NCI-H2196 (cell line): ENCODE measurements around the gene ANKRD27.
"Not testable (repeated sequence)": the region's sequence is repeated elsewhere in the genome, so short reads cannot be mapped to it uniquely, and the experiment has no call there.

Experiments
- DNase-seq: peaks from one replicate; lab custom pipeline; 2025; ENCODE audit not compliant: unreplicated experiment; lab: John Stamatoyannopoulos, UW

ANKRD27 gene

DNA sequence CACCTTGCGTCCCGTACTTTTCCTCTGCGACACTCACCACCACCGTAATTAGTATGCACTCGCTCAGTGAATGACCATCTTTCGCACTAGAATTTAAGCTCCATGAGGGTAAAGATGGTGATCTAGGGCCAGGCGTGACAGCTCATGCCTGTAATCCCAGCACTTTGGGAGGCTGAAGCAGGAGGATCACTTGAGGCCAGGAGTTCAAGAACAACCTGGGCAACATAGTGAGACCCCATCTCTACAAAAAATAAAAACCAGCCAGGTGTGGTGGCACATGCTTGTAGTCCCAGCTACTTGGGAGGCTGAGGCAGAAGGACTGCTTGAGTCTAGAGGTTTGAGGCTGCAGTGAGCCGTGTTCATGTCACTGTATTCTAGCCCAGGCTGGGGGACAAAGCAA, 18.6 kb downstream of the ANKRD27 start:
- not testable (repeated sequence) for DNase-seq

DNA sequence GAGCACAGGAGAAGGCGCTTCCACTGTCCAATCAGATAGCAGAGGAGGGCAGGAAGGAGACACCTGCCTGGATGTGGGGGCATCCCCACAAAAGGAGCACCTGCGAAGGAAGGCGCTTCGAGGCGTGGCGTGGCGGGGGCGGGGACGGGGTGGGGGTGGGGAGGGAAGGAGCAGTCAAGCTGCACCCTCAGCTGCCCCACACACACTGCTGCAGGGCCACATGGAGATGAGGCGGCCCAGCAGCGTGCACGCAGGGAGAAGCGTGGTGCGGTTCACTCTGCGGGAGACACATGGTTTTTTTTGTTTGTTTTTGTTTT, 21.4 kb downstream of the ANKRD27 start:
- DNase-seq: no peak

GRCh38 chr19:32652894-32653598, 21.9 kb downstream of the ANKRD27 start:
- peak; percentile 47 for DNase-seq

DNA sequence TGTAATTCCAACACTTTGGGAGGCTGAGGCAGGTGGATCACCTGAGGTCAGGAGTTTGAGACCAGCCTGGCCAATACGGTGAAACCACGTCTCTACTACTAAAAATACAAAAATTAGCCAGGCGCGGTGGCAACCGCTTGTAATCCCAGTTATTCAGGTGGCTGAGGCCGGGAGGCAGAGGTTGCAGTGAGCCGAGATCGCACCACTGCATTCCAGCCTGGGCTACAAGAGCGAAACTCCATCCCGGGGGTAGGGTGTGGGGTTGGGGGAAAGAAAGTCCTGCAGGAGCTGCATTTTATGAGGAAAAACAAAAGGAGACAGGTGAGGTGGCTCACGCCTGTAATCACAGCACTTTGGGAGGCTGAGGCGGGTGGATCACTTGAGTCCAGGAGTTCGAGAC, 22.6 kb downstream of the ANKRD27 start:
- DNase-seq: not testable (repeated sequence)

- no peak for DNase-seq
These were observed 23.2 kb downstream of the ANKRD27 start for GRCh38 chr19:32651729-32652140.

DNA sequence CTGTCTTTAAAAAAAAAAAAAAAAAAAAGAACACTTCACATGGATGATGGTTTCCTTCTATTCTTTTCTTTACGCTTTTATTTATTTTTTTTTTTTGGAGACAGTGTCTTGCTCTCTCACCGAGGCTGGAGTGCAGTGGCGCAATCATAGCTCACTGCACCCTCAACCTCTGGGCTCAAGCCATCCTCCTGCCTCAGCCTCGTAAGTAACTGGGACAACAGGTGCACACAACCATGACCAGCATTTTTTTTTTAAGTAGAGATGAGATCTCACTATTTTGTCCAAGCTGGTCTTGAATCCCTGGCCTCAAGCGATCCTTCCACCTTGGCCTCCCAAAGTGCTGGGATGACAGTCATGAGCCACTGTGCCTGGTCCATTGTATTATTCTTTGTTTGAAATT, 24.3 kb downstream of the ANKRD27 start:
- no peak for DNase-seq

DNA sequence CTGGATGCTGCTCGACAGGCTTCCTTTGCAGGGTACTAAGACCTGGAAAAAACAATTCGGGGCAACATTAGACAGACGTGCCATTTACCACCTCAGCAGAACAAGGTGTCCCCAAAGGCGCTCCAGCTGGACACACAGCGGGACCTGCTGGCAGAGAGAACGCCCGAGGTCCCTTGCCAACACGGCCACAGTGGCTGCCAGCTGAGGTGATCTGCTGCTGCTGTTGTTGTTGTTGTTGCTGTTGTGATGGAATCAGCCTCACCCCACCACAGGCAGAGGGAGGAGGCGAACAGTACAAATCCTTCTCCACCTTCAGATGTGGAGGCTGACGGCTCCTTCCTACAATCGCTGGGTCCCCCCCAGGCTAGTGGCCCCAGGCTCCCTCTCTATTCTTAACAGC, 25.2 kb downstream of the ANKRD27 start:
- DNase-seq: no peak

GRCh38 chr19:32647361-32647760, 27.6 kb downstream of the ANKRD27 start:
- DNase-seq: no peak

DNA sequence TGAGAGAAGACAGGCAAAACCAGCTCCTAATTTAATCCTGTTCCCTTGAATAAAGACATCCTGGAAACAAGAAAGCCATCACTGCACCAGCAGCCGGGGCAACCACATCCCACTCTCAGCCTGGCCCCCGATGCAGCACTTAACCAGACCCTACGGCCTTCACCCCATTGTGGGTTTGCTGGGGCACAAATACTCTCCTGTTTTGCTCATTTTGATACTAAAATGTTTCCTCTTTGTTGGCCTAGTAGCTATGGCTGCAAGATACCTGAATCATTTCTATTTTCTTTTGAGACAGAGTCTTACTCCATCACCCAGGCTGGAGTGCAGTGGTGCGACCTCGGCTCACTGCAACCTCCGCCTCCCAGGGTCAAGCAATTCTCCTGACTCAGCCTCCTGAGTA, 28.4 kb downstream of the ANKRD27 start:
- no peak for DNase-seq

- DNase-seq: no peak
These were observed 32.2 kb downstream of the ANKRD27 start for GRCh38 chr19:32642771-32643170.

DNA sequence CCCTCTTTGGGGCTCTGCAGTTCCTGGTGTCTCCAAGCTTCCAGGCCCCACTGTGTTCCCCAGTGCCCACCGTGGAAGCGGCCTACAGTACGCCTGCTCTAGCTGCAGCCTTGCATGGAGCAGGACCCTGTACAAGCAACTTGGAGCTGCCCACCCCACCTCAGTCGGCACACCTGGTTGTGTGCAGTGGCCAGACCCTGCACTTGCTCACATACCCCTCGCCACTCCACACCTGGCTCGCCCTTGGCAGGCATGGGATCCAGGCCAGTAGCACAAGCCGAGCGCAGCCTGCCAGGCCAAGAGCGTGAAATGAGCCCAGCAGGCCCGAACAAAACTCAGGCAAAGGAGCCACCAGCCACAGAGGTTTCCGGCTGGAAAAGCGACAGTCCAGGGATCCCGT, 36.4 kb downstream of the ANKRD27 start:
- DNase-seq: no peak

DNA sequence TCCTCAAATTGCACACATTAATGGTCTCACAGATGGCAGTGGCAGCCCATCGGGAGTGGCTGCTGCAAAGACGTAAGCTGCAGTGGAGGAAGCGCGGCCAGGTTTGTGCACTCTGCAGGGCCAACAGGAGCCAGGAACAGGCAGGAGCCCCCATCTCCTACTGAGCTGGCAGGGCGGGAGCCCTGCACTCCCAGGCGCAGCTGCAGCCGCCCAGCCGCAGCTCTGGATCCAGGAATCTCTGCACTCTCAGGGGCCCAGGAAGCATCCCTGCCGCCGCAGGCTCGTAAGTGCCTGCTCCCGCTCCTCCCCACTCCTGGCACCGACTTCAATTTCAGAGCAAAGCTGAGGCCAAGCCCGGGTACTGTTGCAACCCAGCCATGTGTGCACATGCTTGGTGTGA, 37.5 kb downstream of the ANKRD27 start:
- no peak for DNase-seq

DNA sequence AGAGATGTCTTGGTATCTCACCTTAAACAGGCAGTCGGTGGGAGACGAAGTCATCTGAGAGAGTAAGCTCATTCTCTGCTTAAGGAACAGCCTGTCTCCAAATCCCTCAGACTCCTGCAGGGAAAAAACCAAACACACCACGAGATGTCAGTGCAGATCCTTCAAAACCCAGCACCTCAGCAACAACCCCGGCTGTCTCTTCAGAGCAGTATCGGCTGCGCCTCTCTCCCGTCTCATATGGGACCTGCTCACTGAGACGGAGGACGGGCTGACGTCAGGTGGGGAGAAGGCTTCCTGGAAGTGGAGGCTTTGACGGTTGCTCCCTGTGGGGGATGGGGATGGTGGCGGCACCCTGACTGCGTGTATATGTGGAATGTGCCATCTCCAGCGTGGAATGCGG, 43.6 kb downstream of the ANKRD27 start:
- no peak for DNase-seq

DNA sequence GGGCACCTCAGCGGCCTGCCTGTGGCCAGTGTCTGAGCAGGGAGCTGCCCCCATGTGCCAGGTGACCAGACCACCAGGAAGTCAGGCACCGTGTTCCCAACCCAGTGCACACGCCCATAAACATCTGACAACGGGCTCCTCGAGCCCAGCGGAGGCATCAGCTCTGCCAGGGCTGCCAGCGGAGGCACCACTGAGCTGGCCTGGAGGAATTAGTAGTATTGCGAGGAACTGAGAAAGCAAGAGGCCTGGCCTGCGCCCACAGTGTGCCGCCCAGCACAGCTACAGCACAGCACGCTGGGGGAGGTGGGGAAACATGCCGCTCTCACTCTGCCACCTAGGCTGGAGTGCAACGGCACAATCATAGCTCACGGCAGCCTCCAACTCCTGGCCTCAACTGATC, 44.6 kb downstream of the ANKRD27 start:
- DNase-seq: no peak

- no peak for DNase-seq
These were observed 47.2 kb downstream of the ANKRD27 start for GRCh38 chr19:32627714-32628270.

GRCh38 chr19:32626969-32627368, 48.0 kb downstream of the ANKRD27 start:
- DNase-seq: no peak

GRCh38 chr19:32624410-32624809, 50.6 kb downstream of the ANKRD27 start:
- DNase-seq: no peak

DNA sequence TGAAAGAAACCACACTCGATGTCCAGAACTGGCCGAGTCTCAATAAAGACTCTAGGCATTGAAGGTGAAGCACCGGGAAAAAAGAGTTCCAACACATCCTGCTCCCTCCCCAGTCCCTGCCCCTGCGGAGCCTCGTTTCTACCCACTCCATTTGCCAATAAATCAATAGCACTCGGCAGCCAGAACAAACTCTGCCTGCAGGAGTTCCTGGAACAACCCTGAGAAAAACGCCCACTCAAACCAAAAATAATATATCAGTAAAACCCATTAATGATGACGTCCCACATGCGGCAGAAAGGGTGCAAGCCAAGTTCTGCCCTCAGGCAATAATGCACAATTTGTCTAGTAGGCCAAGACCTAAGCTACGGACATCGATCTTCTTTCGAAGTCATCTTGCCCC, 53.0 kb downstream of the ANKRD27 start:
- no peak for DNase-seq

- DNase-seq: no peak
These were observed 55.8 kb downstream of the ANKRD27 start for GRCh38 chr19:32619051-32619685.

DNA sequence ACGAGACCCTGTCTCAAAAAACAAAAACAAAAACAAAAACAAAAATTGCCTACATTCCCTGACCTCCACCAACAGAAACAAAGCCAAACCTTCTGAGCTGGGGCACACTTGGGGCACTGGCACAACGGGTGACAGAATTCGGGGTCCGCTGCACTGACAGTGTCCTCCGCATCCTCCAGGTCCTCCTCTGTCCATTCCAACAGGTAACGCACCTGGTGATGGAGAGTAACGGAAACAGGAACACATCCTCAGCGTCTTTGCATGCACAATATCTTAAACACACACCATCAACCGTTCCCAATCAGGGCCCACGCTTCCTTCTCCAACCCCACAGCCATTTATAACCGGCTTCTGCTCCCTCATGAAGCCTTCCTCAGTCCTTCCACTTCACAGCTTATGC, 59.4 kb downstream of the ANKRD27 start:
- DNase-seq: no peak

GRCh38 chr19:32614916-32615315, 60.1 kb downstream of the ANKRD27 start:
- DNase-seq: no peak

GRCh38 chr19:32613008-32613407, 62.0 kb downstream of the ANKRD27 start:
- no peak for DNase-seq

- no peak for DNase-seq
These were observed 63.8 kb downstream of the ANKRD27 start for GRCh38 chr19:32611161-32611560.
